Measurements from ENCODE around the gene FPGS. TPM values are rescaled to one million over a fixed set of nuclear protein-coding genes. Genes with fewer than 3 reads are reported as not detected.

Gene FPGS
- total RNA-seq, 4 donors from 2014 or later, result 42.5 to 91.4 (median 63.2) TPM

DNA sequence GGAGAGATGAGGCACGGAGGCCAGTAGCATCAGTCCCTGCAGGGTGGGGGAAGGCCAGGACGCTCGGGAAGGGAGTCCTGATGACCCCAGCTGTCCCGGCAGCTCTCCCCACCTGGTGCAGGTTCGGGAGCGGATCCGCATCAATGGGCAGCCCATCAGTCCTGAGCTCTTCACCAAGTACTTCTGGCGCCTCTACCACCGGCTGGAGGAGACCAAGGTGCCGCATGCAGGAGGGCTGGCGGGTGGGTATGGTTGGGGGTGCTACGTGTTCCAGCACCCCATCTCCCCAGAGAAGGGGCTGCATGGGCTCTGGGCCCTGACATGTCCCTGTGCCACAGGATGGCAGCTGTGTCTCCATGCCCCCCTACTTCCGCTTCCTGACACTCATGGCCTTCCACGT lies 4.2 kb downstream of the FPGS start:
- H3K27ac ChIP-seq, result no peak overlapping the region
- peaks cover 0 to 42% (median 15%) of the 10 kb centered on the region in 3 donors for H3K4me1 ChIP-seq
- WGBS, 2 donors (ENCODE audit: low coverage in 1 of 2), result 75 to 91% methylated on average over 3 to 6 of the region's 14 CpGs
- H3K36me3 ChIP-seq, result peaks cover 0 to 69% of the 10 kb centered on the region in 2 donors
- ATAC-seq, result no peak
- H3K9me3 ChIP-seq, result no peaks in the 10 kb centered on the region
- H3K4me3 ChIP-seq, result no peak overlapping the region
- H3K27me3 ChIP-seq, result no peaks in the 10 kb centered on the region
- TF ChIP-seq POLR2AphosphoS5 (IDR thresholded peaks at IDR 0.05), result no peak

DNA sequence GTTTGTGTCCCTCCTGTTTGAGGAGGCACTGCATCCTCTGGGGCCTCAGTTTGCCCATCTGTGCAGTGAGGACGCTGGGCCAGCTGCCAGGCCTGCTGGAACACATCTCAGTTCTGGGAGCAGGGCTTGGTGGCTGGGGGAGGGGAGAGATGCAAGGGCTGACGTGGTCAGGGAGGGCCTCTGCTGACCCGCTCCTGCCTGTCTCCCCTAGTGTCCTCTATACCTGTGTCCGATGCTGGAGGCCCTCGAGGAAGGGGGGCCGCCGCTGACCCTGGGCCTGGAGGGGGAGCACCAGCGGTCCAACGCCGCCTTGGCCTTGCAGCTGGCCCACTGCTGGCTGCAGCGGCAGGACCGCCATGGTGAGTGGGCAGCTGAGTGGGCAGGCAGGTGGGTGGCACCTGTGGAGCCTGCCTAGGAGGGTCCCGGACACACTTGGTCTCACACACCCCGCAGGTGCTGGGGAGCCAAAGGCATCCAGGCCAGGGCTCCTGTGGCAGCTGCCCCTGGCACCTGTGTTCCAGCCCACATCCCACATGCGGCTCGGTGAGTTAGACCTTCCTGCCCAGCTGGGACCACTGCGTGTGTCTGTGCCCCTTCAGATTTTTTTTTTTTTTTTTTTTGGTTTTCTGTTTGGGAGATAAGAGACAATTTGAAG lies 5.8 kb downstream of the FPGS start:
- TF ChIP-seq POLR2AphosphoS5 (IDR thresholded peaks at IDR 0.05) (no peak), POLR2A (IDR thresholded peaks at IDR 0.05) (no peak), EP300 (IDR thresholded peaks at IDR 0.05) (no peak)
- TF ChIP-seq, protein P1, sequence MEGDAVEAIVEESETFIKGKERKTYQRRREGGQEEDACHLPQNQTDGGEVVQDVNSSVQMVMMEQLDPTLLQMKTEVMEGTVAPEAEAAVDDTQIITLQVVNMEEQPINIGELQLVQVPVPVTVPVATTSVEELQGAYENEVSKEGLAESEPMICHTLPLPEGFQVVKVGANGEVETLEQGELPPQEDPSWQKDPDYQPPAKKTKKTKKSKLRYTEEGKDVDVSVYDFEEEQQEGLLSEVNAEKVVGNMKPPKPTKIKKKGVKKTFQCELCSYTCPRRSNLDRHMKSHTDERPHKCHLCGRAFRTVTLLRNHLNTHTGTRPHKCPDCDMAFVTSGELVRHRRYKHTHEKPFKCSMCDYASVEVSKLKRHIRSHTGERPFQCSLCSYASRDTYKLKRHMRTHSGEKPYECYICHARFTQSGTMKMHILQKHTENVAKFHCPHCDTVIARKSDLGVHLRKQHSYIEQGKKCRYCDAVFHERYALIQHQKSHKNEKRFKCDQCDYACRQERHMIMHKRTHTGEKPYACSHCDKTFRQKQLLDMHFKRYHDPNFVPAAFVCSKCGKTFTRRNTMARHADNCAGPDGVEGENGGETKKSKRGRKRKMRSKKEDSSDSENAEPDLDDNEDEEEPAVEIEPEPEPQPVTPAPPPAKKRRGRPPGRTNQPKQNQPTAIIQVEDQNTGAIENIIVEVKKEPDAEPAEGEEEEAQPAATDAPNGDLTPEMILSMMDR (IDR thresholded peaks at IDR 0.05), result no peak
- Histone ChIP-seq H3K36me3 (peaks cover 0 to 85% of the 10 kb centered on the region in 2 donors), H3K4me1 (peaks cover 0 to 35% (median 10%) of the 10 kb centered on the region in 3 donors), H3K4me3 (no peak overlapping the region), H3K27ac (no peak overlapping the region), H3K27me3 (no peaks in the 10 kb centered on the region), H3K9me3 (no peaks in the 10 kb centered on the region)
- WGBS, 2 donors (ENCODE audit: low coverage in 1 of 2), result 64% methylated on average over 3 of the region's 17 CpGs; no CpG with 5 or more reads in 1 of the 2 donors
- no peak for ATAC-seq

DNA sequence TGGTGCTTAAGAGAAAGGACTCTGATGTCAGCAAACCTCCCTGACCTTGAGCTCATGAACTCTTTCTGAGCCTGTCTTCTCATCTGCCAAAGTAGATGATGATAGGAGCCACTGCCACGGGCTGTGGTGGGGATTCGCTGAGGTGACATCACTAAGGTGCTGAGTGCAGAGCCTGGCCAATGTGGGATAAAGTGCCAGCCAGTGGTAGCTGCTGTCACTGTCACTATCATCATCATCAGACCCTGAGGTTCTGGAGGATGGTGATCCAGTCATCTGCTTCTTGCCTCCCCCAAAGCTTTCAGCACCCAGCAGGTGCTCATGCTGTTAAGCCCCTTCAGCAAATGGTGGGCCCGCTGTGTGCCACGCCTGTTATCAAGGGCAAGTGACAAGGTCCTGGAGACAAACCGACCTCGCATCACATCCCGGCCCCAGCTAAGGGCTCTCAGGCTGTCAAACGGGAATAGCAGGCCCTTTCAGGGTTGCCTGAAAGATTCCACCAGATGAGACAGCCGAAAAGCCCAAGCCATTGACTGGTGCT lies 6.4 kb downstream of the FPGS start:
- H3K4me1 ChIP-seq, result peaks cover 0 to 35% (median 4%) of the 10 kb centered on the region in 3 donors
- peak overlapping the region in 1 of 4 donors; percentile 48 for H3K27ac ChIP-seq
- TF ChIP-seq EP300 (IDR thresholded peaks at IDR 0.05) (no peak), POLR2AphosphoS5 (IDR thresholded peaks at IDR 0.05) (no peak), POLR2A (IDR thresholded peaks at IDR 0.05) (no peak)
- TF ChIP-seq, protein P1 (IDR thresholded peaks at IDR 0.05), result no peak
- ATAC-seq, result no peak
- no peak overlapping the region for H3K4me3 ChIP-seq
- H3K36me3 ChIP-seq, result peaks cover 0 to 91% of the 10 kb centered on the region in 2 donors
- H3K27me3 ChIP-seq, result no peaks in the 10 kb centered on the region
- 63% methylated on average over 2 of the region's 9 CpGs; no CpG with 5 or more reads in 1 of the 2 donors for WGBS, 2 donors (ENCODE audit: low coverage in 1 of 2)
- no peaks in the 10 kb centered on the region for H3K9me3 ChIP-seq

DNA sequence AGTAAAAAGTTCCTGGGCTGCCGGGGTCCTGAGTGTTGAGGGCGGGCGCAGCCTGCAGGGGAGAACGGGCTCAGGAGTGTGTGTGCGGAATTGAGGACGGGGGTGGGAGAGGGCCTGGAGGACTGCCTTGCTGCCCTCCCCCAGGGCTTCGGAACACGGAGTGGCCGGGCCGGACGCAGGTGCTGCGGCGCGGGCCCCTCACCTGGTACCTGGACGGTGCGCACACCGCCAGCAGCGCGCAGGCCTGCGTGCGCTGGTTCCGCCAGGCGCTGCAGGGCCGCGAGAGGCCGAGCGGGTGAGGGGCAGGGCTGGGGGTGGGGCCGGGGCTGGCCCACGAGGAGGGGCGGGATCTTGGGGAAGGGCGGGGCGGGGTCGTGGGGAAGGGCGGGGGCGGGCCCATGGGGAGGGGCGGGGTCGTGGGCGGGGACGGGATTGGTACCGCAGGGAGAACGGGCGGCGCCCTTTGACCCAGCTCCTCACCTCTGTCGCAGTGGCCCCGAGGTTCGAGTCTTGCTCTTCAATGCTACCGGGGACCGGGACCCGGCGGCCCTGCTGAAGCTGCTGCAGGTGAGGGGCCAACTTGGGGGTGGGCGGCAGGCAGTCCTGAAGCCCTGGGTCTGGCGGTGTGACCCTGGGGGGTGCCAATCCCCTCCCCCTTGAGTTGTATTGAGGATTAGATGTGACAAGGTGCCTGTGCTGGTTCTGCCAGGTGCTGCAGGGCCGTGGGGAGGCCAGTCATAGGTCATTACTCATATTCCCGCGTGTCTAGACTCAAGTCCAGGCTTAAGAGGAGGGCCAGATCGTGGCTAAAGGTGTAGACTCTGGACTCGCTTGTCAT lies 7.1 kb downstream of the FPGS start:
- 80% methylated on average over 3 of the region's 57 CpGs; no CpG with 5 or more reads in 1 of the 2 donors for WGBS, 2 donors (ENCODE audit: low coverage in 1 of 2)
- no peak for ATAC-seq
- H3K4me1 ChIP-seq, result peaks cover 0 to 29% (median 0%) of the 10 kb centered on the region in 3 donors
- H3K36me3 ChIP-seq, result peaks cover 0 to 92% of the 10 kb centered on the region in 2 donors
- no peak overlapping the region for H3K4me3 ChIP-seq
- H3K27me3 ChIP-seq, result no peaks in the 10 kb centered on the region
- H3K27ac ChIP-seq, result peak overlapping the region in 3 of 4 donors; percentile 33 to 55 (median 48)
- no peaks in the 10 kb centered on the region for H3K9me3 ChIP-seq
- TF ChIP-seq, protein P1 (IDR thresholded peaks at IDR 0.05), result no peak
- TF ChIP-seq EP300 (IDR thresholded peaks at IDR 0.05) (no peak), POLR2AphosphoS5 (IDR thresholded peaks at IDR 0.05) (no peak), POLR2A (IDR thresholded peaks at IDR 0.05) (no peak)

Measured in gastroesophageal sphincter (tissue), 4 donors.